Loucy (cell line): ENCODE data around the gene CNKSR3.
"Not testable (repeated sequence)": the region's sequence is repeated elsewhere in the genome, so short reads cannot be mapped to it uniquely, and the experiment has no call there.

Experiments used
- H2AFZ ChIP-seq: fragments of 200-600 bp; sonication (generic); 2 replicates; pipeline ENCODE4 v1.6.0; 2016; ENCODE audit warnings: antibody characterized with exemption, mild to moderate bottlenecking, low read length, moderate library complexity
- H3F3A ChIP-seq: fragments of 200-600 bp; 2 replicates; pipeline ENCODE4 v1.6.0; 2016; ENCODE audit warnings: antibody characterized with exemption, low read depth, mild to moderate bottlenecking
- H3K27me3 ChIP-seq: fragments of 200-600 bp; sonication (generic); 2 replicates; pipeline ENCODE4 v1.6.1; 2014; ENCODE audit warnings: low read length, mild to moderate bottlenecking; ENCODE audit not compliant: insufficient read depth, poor library complexity, severe bottlenecking
- H3K36me3 ChIP-seq: fragments of 200-600 bp; sonication (generic); 2 replicates; pipeline ENCODE4 v1.6.1; 2016; ENCODE audit warnings: low read length; ENCODE audit not compliant: insufficient read depth
- H3K4me1 ChIP-seq: fragments of 200-600 bp; sonication (generic); 2 replicates; pipeline ENCODE4 v1.5.1; 2014; ENCODE audit warnings: low read length, mild to moderate bottlenecking; ENCODE audit not compliant: insufficient read depth, poor library complexity, severe bottlenecking
- H3K4me2 ChIP-seq: fragments of 200-600 bp; sonication (generic); 2 replicates; pipeline ENCODE4 v1.6.0; 2014; ENCODE audit warnings: antibody characterized with exemption, low read length, low read depth, mild to moderate bottlenecking; ENCODE audit not compliant: poor library complexity, severe bottlenecking
- H3K4me3 ChIP-seq: fragments of 200-600 bp; sonication (generic); 2 replicates; pipeline ENCODE4 v1.5.1; 2014; ENCODE audit warnings: low read length, mild to moderate bottlenecking, mixed read lengths; ENCODE audit not compliant: poor library complexity, severe bottlenecking
- H3K79me2 ChIP-seq: fragments of 200-600 bp; sonication (generic); 2 replicates; pipeline ENCODE4 v1.6.1; 2014; ENCODE audit warnings: low read length; ENCODE audit not compliant: insufficient read depth
- H3K9ac ChIP-seq: fragments of 200-600 bp; sonication (generic); 2 replicates; pipeline ENCODE4 v1.6.0; 2014; ENCODE audit warnings: mild to moderate bottlenecking, low read depth, low read length, moderate library complexity; ENCODE audit not compliant: poor library complexity, severe bottlenecking
- H3K9me2 ChIP-seq: fragments of 200-600 bp; sonication (generic); replicated peaks from 2 replicates; pipeline ENCODE4 v1.6.1; 2016; ENCODE audit warnings: low read depth, low read length, mixed read lengths
- H3K9me3 ChIP-seq: fragments of 200-600 bp; sonication (generic); 2 replicates; pipeline ENCODE4 v1.6.1; 2014; ENCODE audit warnings: mild to moderate bottlenecking, antibody characterized with exemption, low read length, low read depth; ENCODE audit not compliant: insufficient read depth
- H4K20me1 ChIP-seq: fragments of 200-600 bp; sonication (generic); 2 replicates; pipeline ENCODE4 v1.6.0; 2014; ENCODE audit warnings: antibody characterized with exemption, low read length, mild to moderate bottlenecking; ENCODE audit not compliant: insufficient read depth, poor library complexity, severe bottlenecking
- CTCF ChIP-seq: fragments of 200-600 bp; sonication (generic); conservative IDR thresholded peaks from 2 replicates; pipeline ENCODE4 v1.5.1; 2014; ENCODE audit warnings: mild to moderate bottlenecking, antibody characterized with exemption, low read length
- EZH2phosphoT487 ChIP-seq: fragments of 200-600 bp; IDR thresholded peaks from 2 replicates; pipeline ENCODE4 v1.6.1; 2018; ENCODE audit warnings: antibody characterized with exemption, mild to moderate bottlenecking, moderate library complexity, borderline replicate concordance

Gene CNKSR3

GRCh38 chr6:154542747-154543146 is 32.3 kb upstream of the CNKSR3 start:
- TF ChIP-seq CTCF (no peak), EZH2phosphoT487 (no peak)
- no peak overlapping the region for H3K4me2 ChIP-seq

GRCh38 chr6:154541837-154542236 is 31.4 kb upstream of the CNKSR3 start:
- H3K79me2 ChIP-seq, H3K36me3 ChIP-seq, H4K20me1 ChIP-seq, H3K9me3 ChIP-seq, H3K27me3 ChIP-seq, H3F3A ChIP-seq, H3K4me2 ChIP-seq, H3K9me2 ChIP-seq, H3K4me3 ChIP-seq, H3K9ac ChIP-seq, H3K4me1 ChIP-seq, H2AFZ ChIP-seq: not testable (repeated sequence)

More at GRCh38 chr6:154542747-154543146, 32.3 kb upstream of the CNKSR3 start:
- Histone ChIP-seq H3K36me3 (no peaks in the 10 kb centered on the region), H3K79me2 (no peaks in the 10 kb centered on the region), H3K4me3 (no peak overlapping the region), H4K20me1 (no peaks in the 10 kb centered on the region), H3F3A (no peaks in the 10 kb centered on the region), H2AFZ (no peak overlapping the region), H3K9ac (no peak overlapping the region), H3K4me1 (no peaks in the 10 kb centered on the region), H3K9me2 (no peaks in the 10 kb centered on the region), H3K27me3 (no peaks in the 10 kb centered on the region), H3K9me3 (no peaks in the 10 kb centered on the region)

- H3K36me3 ChIP-seq, result no peaks in the 10 kb centered on the region
- no peaks in the 10 kb centered on the region for H4K20me1 ChIP-seq
- no peaks in the 10 kb centered on the region for H3K79me2 ChIP-seq
- H3K27me3 ChIP-seq, result no peaks in the 10 kb centered on the region
- H3K4me1 ChIP-seq, result no peaks in the 10 kb centered on the region
- H3K4me3 ChIP-seq, result no peak overlapping the region
- H3K9me2 ChIP-seq, result no peaks in the 10 kb centered on the region
- no peak overlapping the region for H3K4me2 ChIP-seq
- TF ChIP-seq EZH2phosphoT487 (no peak), CTCF (no peak)
- H3K9me3 ChIP-seq, result no peaks in the 10 kb centered on the region
- H3K9ac ChIP-seq, result no peak overlapping the region
- no peaks in the 10 kb centered on the region for H3F3A ChIP-seq
- no peak overlapping the region for H2AFZ ChIP-seq
Measured at GRCh38 chr6:154539593-154540269, 29.2 kb upstream of the CNKSR3 start.

GRCh38 chr6:154538640-154539191 is 28.2 kb upstream of the CNKSR3 start:
- no peaks in the 10 kb centered on the region for H4K20me1 ChIP-seq
- no peak overlapping the region for H3K9ac ChIP-seq
- no peaks in the 10 kb centered on the region for H3K4me1 ChIP-seq
- H3K79me2 ChIP-seq, result no peaks in the 10 kb centered on the region
- no peaks in the 10 kb centered on the region for H3K9me2 ChIP-seq
- no peaks in the 10 kb centered on the region for H3K36me3 ChIP-seq
- H2AFZ ChIP-seq, result no peak overlapping the region
- H3F3A ChIP-seq, result no peaks in the 10 kb centered on the region
- no peaks in the 10 kb centered on the region for H3K9me3 ChIP-seq
- H3K27me3 ChIP-seq, result no peaks in the 10 kb centered on the region
- no peak overlapping the region for H3K4me2 ChIP-seq
- TF ChIP-seq CTCF, result no peak
- TF ChIP-seq EZH2phosphoT487, result no peak
- no peak overlapping the region for H3K4me3 ChIP-seq
